Activated CD4-positive, alpha-beta T cell treated with anti-CD3 and anti-CD28 coated beads, Interleukin-2, Interleukin-6, amounts not matched to agents 100 ng/mL and 50 ng/mL, durations not matched to agents 16 hours and 8 hours (primary cell): ENCODE data around the gene PIK3R4.

Experiments used
- DNase-seq: peaks from one replicate; pipeline ENCODE4 v3.0.0-alpha.2; 2020

Gene PIK3R4

DNA sequence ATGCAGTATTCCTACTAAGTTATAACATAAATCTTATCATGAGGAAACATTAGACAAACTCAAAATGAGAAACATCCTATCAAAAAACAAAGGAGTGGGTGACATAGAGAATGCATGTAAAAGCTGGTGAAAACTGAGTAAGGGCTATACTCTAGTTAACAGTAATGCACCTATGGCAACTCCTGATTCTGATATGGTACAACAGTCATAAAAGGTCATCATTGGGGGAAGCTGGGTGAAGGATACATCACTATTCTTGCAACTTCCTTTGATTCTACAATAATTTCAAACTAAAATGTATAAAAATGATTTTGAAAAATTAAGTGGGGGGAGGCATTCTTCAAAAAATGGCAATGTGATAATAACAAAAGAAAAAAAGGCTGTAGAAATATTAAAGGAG lies 6.8 kb downstream of the PIK3R4 start:
- DNase-seq = no peak

DNA sequence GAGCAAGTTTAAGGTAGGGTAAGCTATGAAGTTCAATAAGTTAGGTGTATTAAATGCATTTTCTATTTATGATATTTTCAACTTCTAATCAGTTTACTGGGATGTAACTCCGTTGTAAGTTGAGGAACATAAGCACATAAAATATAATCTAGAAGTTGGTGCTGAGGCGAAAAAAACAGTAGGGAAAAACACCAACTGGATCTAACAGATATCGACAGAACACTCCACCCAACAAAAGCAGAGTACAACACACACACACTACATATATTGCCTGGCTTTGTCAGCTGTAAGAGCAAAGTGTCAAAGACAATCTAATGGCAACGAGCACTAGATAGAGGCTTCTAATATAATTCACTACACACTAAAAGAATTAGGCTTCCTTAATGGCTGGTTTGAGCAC lies 8.4 kb downstream of the PIK3R4 start:
- no peak for DNase-seq

DNA sequence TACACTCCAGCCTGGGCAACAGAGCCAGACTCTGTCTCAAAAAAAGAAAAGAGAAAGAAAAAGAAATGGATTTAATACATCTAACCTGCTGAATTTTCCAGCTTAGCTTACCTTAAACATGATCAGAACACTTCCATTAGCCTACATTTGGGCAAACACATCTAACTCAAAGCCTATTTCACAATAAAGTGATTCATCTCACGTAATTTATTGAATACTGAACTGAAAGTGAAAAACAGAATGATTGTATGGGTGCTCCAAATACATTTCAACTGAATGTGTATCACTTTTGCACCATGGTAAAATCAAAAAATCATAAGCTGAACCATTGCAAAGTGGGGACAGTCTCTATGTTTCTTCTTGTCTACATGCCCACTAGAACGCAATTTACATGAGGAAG lies 9.0 kb downstream of the PIK3R4 start:
- no peak for DNase-seq

DNA sequence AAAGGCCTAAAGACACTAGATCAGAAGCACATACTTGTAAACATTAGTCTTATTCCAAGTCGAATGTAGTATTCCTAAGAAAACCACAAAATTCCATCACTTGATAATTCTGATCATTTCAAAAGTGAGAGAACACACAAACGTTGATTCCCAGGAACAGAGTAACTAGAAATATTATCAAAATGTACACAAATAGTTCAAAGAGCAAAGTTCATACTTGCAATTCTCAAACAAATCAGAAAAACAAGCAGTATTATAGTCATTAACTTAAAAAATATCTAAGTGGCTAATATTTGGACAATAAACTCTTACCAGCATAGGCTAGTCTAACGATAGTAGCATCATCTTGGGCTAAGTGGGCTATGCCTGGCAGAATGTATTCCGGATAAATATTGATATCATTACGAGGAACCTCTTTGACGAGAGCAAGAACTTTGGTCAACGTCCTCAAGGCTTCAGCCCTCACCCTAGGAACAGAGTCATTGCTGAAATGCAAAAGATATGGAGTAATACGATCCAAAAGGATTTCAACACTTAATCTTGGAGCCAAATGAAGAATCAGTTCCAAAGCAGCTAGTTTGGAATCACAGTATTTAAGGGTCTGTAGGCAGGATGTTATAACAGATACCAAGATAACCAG lies 13.3 kb downstream of the PIK3R4 start:
- DNase-seq = no peak

DNA sequence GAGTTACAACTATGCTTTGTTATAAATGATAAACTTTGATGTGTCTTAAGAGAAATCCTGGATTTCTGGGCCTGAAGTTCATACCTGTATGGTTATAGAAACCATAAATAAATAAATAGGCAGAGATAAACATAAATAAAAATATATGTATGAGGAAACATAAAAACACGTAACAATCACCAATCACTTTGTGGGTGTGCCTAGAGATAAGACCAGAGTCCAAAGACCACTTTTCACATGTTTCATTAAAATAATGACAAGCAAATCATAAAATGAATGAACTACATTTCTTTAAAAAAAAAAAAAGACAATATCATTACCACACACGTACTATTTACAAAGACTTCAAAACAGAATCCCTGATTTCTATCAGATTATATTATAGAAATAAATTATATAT lies 14.1 kb downstream of the PIK3R4 start:
- DNase-seq = no peak

DNA sequence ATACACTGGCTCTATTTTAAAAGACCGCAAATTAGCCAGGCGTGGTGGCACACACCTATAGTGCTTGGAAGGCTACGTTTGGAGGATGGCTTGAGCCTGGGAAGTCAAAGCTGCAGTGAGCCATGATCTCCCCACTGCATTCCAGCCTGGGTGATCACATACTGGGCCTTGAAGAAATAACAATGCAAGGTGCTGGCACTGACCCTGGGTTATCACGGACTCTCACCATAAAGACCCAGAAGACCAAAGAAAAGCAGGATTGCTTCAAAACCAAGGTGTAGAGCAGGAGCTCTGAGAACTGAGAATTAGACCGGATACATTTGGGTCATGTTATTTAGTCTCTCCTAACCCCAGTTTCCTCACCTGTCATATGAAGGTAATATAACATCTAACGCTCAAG lies 14.8 kb downstream of the PIK3R4 start:
- DNase-seq = no peak

DNA sequence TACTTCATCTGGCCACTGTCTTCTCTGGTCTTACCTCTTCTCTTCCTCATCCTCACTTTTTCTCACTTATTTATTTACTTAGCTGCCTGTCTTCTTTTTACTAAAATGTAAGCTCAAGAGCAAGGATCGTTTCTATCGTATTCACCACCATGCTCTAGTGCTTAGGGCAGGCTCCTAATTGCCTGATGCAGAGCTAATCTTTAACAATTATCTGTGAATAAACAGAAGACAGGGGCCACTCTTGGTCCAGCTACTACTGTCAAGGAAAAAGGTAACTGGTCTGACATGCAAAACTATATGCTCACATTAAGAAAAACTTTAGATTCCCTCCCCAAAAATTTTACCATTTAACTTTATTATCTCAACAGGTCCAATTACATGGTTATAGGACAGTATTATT lies 17.5 kb downstream of the PIK3R4 start:
- DNase-seq = no peak

DNA sequence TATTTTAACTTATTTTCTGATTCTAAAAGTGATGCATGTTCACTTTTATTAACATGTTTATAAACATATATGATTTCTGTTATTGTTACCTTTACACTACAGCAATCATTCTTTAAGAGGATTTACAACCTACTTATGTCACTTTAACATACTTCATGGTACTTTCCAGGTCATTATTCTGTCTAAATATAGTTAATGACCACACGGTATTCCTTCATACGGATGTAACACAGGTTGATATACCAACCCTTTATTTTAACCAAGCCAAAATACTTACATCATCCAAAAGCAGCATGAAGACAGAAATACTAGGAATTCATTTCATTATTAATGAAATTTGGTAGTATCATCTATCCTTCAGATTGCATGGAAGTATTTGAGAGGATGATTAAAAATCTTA lies 18.6 kb downstream of the PIK3R4 start:
- DNase-seq = no peak

GRCh38 chr3:130725746-130726145 lies 20.9 kb downstream of the PIK3R4 start:
- no peak for DNase-seq

DNA sequence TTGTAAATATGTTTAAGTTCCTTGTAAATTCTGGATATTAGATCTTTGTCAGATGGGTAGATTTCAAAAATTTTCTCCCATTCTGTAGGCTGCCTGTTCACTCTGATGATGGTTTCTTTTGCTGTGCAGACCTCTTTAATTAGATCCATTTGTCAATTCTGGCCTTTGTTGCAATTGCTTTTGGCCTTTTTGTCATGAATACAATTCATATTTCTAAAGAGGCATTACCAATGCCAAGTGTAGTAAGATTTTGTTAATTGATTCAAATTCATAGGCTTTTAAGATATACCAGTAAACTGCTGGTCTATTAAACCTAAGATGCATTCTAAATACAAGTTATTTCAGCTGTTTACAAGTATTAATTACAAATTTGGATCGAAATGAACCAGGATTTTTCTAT lies 31.0 kb downstream of the PIK3R4 start:
- DNase-seq = no peak

- DNase-seq = no peak
These were observed 33.8 kb downstream of the PIK3R4 start for GRCh38 chr3:130712718-130713423.

GRCh38 chr3:130711565-130712324 lies 34.9 kb downstream of the PIK3R4 start:
- DNase-seq = no peak

- no peak for DNase-seq
These were observed 37.0 kb downstream of the PIK3R4 start for GRCh38 chr3:130709671-130710070.

DNA sequence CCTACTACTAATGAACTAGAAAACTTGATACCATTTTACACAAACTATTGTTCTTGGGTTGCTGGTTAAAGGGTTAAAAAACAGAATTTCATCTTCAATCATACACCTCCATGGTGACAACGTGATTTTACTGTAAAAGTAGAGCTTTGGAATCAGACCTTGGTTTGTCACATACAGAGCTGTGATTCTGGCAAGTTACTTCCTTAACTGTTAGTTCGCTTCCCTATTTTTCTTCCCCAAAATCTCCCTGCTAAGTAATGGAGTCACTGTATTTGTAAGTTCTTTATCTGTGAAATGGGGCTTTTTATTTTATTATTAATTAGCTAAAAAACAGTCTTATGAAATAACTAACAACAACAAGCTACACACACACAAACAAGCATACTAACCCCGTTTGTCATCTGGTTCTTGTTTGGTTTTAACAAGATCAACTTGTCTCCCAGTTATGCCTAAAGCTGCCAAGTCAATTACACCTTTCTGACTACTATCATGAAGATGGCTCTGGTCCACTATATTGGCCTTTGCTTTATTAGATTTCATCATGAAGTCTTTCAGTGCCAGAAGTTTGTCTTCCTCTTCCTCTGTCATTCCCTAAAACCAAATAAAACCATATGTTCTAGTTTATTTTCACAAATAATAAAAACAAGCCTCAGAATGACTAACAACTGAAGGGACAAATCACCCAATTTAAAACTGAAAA lies 38.6 kb downstream of the PIK3R4 start:
- no peak for DNase-seq

- no peak for DNase-seq
These were observed 41.1 kb downstream of the PIK3R4 start for GRCh38 chr3:130705501-130705900.

DNA sequence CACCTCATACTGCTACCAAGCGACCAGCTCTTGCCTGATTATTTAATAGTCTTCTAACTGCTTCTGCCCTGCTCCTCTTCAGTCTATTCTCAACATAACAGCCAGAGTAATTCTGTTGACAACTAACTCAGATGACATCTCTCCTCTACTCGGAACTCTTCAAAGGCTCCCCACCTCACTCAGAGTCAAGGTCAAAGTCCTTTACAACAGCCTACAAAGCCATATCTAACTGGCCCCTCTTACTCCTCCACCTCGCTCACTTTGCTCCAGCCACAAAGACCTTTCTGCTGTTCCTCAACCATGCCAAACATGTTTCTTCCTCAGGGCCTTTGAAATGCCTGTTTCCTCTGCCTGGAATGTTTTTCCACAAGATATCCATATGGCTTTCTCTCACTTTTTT lies 43.6 kb downstream of the PIK3R4 start:
- DNase-seq = no peak

DNA sequence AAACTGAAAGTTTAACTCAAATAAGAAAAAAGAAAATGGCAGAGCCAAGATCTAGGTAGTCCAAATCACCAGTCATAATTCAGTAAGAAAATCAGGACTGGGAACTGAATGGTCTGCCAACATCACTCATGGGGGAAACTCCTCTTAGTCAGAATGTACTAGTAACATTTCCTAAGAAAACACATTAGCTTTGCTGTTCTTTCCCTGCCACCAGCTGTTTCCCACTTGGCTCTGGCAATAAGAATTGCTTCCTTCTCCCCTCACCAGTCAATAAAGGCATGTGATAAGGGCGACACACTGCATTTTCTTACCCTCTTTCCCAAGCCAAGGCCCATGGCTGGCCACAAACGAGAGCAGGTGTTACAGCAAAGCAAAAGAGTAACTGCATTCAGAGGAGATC lies 46.1 kb downstream of the PIK3R4 start:
- DNase-seq = no peak

GRCh38 chr3:130699765-130700164 lies 46.9 kb downstream of the PIK3R4 start:
- DNase-seq = peak; percentile 48

- DNase-seq = no peak
These were observed 53.3 kb downstream of the PIK3R4 start for GRCh38 chr3:130693314-130693713.

DNA sequence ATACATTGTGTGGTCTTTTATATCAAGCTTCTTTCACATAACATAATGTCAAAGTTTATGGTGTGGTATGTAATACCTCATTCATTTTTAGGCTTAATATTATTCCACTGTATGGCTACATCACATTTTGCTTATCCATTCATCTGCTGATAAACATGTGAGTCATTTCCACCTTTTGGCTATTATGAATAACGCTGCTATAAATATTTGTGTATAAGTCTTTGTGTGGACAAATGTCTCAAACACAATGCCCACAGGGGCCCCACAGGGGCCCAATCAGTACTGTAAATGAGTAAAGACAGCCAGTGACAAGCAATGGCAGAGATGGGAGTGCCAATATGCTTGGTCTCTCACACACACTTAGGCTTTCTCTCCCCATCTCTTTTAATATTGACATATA lies 54.2 kb downstream of the PIK3R4 start:
- DNase-seq = peak; percentile 13

DNA sequence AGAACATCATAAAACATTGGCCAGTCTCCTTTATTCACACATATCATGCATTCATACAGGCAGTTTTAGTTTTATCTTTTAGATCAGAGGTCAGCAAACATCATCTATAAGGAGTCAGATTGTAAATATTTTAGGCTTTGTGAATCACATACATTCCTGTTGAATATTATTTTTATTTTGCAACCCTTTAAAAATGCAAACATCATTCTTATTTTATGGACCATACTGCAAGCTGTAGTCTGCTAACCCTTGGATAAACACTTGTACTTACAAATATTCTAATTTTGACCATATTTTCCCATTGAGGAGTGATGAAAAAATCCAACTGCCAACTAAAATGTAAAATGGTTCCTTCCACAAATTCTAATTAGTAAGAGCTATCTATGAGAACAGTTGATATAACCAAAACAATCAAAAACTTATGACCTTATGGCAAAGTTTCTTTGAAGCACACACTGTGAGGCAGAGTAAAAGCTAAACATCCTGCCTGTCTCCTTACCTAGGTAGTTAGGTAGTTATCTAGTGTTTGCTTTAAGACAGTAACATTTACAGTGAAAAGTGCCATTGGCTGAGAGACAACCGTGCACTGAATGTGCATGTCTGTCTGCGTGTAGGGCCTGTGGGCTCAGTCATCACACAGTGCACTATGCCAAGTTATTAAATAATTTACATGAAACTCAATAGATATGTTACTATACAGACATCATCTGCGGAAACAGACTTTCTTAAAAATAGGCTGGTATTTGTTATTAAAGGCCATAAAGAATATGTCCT lies 57.7 kb downstream of the PIK3R4 start:
- DNase-seq = no peak

DNA sequence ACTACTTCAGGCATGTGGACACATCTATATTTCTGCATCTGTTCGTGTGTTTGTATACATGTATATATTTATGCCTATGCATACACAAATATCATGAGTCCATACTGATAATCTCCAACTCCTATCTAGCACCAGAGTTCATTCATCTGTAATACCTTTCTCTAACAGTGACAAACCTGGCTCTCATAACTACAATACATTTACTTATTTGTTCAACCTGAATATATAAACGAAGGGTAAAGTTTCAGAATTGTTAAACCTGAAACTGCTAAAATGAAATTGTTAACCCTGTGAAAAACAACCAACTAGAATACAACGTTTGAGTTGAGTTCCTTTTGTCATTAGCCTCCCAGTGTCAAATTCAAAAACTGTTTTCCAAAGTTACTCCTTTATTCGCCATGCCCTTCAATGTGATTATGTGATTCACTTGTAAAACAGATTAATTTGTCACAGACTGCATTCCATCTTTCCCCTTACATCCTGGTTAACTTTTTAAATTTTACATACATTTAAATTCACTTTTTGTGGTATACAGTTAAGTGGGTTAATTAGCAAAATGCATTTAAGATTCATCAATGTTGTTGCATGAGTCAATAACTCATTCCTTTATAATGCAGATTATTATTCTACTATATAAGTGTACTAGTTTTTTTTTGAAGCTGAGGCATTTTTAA lies 58.5 kb downstream of the PIK3R4 start:
- peak; percentile 27 for DNase-seq
